ENCODE results near the gene KLHL6.

- TF ChIP-seq, protein P1, sequence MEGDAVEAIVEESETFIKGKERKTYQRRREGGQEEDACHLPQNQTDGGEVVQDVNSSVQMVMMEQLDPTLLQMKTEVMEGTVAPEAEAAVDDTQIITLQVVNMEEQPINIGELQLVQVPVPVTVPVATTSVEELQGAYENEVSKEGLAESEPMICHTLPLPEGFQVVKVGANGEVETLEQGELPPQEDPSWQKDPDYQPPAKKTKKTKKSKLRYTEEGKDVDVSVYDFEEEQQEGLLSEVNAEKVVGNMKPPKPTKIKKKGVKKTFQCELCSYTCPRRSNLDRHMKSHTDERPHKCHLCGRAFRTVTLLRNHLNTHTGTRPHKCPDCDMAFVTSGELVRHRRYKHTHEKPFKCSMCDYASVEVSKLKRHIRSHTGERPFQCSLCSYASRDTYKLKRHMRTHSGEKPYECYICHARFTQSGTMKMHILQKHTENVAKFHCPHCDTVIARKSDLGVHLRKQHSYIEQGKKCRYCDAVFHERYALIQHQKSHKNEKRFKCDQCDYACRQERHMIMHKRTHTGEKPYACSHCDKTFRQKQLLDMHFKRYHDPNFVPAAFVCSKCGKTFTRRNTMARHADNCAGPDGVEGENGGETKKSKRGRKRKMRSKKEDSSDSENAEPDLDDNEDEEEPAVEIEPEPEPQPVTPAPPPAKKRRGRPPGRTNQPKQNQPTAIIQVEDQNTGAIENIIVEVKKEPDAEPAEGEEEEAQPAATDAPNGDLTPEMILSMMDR (IDR thresholded peaks at IDR 0.05; ENCODE audit: insufficient read depth, low read depth, low read length) = no peak
- TF ChIP-seq EZH2 (IDR thresholded peaks at IDR 0.05; ENCODE audit: insufficient read depth, low read length) = no peak
Observed at GRCh38 chr3:183577346-183577745, 21.8 kb upstream of the KLHL6 start.

Measured in astrocyte (in vitro differentiated cells and primary cell).